ENCODE data around the gene SEMA5B. TPM values are rescaled to one million over a fixed set of nuclear protein-coding genes. Genes with fewer than 3 reads are reported as not detected.
A peak's percentile ranks its signal among the peaks of the same experiment; 100 is the strongest.

The SEMA5B gene
- total and polyA plus RNA-seq, 9 of the 15 experiments (the other 6 are each of a cell fraction or from before 2014, with no cell fraction given), result not detected

DNA sequence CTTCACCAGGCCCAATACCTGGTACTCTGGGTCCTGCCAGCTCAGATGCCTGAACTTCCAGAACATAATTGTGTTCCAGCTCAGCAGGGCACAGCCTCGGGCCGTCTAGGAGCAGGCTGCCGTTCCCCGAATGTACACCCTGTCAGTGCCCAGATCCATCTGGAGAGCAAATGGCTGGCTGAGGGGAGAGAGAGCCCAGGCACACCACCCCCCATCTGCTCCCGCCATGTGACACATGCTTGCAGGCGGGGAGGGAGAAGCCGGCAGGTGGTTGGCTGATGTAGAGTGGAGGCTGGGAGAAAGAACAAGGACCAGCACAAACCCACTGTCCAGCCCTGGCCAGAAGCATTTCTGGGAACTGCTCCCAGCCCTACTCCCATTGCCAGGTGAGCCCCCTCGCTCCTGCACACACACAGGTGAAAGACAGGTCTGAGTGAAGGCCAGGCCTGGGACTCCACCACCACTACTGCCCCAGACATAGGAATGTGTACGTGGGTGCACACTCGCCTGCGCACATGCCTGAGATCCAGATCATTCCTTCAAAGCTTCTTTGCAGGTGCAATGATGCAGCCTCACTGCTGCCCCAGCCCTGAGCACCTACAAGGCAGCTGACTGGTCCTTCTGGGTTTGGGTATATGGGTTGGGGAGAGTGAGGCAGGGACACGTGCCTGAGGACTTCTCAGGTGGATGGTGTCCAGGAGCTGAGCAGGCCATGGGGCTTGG is 53.5 kb downstream of the SEMA5B start:
- CTCF ChIA-PET (ENCODE audit: low intra/inter-chr PET ratio), result no interaction called here
- H3K27ac ChIP-seq (ENCODE audit: extremely low read depth, low read depth, low read length), result no peak overlapping the region
- POLR2A ChIA-PET, result no interaction called here
- no peaks in the 10 kb centered on the region for H3K9me3 ChIP-seq (replicated peaks; ENCODE audit: control insufficient read depth, insufficient read depth, low read depth, low read length)
- FAIRE-seq (no peak), ATAC-seq (no peak), DNase-seq (ENCODE audit: extremely low read depth in 1 of 4, low spot score in 3 of 4) (no peak)
- no peak overlapping the region for H2AFZ ChIP-seq (ENCODE audit: low read depth, low read length)
- intact Hi-C loops (cut with micrococcal nuclease) (no loop called here), in situ Hi-C loops (cut with MboI) (no loop called here)
- H3K36me3 ChIP-seq (ENCODE audit: control insufficient read depth, insufficient read depth, low read length), result no peaks in the 10 kb centered on the region
- H3K9me1 ChIP-seq (ENCODE audit: control insufficient read depth, insufficient read depth, low read length), result no peaks in the 10 kb centered on the region
- no peak overlapping the region for H3K4me2 ChIP-seq (ENCODE audit: insufficient read depth, low read length)
- 1% methylated on average over 10 of the region's 12 CpGs for WGBS (ENCODE audit: insufficient coverage, low coverage, missing lambda C conversion rate)
- no peak overlapping the region for H3K9ac ChIP-seq (ENCODE audit: insufficient read depth in 1 of 2, low read depth in 2 of 2, low read length in 2 of 2)
- TF ChIP-seq, protein P1, sequence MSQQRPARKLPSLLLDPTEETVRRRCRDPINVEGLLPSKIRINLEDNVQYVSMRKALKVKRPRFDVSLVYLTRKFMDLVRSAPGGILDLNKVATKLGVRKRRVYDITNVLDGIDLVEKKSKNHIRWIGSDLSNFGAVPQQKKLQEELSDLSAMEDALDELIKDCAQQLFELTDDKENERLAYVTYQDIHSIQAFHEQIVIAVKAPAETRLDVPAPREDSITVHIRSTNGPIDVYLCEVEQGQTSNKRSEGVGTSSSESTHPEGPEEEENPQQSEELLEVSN (IDR thresholded peaks at IDR 0.05; ENCODE audit: borderline replicate concordance in 1 of 2, extremely low read depth in 1 of 2, insufficient read depth in 1 of 2, insufficient read length in 1 of 2, low read depth in 1 of 2, low read length in 1 of 2, poor library complexity in 1 of 2, severe bottlenecking in 1 of 2), result peak in 1 of 2 experiments; percentile 40
- no peak for TF ChIP-seq GATAD2B (IDR thresholded peaks at IDR 0.05; ENCODE audit: borderline replicate concordance)
- no peak for TF ChIP-seq ZBTB1 (CRISPR knock-in tag; IDR thresholded peaks at IDR 0.05; ENCODE audit: borderline replicate concordance, low read depth)
- H3K4me3 ChIP-seq, result no peak overlapping the region
- peaks cover 5 to 13% of the 10 kb centered on the region in 2 experiments; a peak in 2 of 5 replicates for H3K4me1 ChIP-seq (replicated peaks in 1 of 2; ENCODE audit: control insufficient read depth in 2 of 2, insufficient read depth in 2 of 2, low read length in 2 of 2)
- no peaks in the 10 kb centered on the region; the same call in 1 of the 2 replicates for H4K20me1 ChIP-seq (replicated peaks; ENCODE audit: control insufficient read depth, insufficient read depth, low read length)
- BruUV-seq (replicated peaks), result no TSS peak
- H3K79me2 ChIP-seq (ENCODE audit: control insufficient read depth, insufficient read depth, low read length), result no peaks in the 10 kb centered on the region
- peaks cover 2 to 66% of the 10 kb centered on the region in 2 experiments; a peak in 4 of 5 replicates for H3K27me3 ChIP-seq (ENCODE audit: control insufficient read depth in 2 of 2, insufficient read depth in 2 of 2, low read length in 2 of 2)

Measured in K562 (cell line).